ENCODE results near the gene MOK.

GRCh38 chr14:102330806-102331205 lies 25.8 kb upstream of the MOK start:
- no peak for TF ChIP-seq EZH2phosphoT487 (IDR thresholded peaks at IDR 0.05; ENCODE audit: low read length)
- TF ChIP-seq EZH2 (optimal IDR thresholded peaks at IDR 0.05; ENCODE audit: low read depth, low read length), result no peak
- no peak for TF ChIP-seq CTCF (IDR thresholded peaks at IDR 0.05; ENCODE audit: low read length)

Data from MM.1S (cell line).